Inflammatory macrophage treated with lipopolysaccharide for 1 hour (primary cell): ENCODE data around the gene ASB3.
"Not testable (repeated sequence)": the region's sequence is repeated elsewhere in the genome, so short reads cannot be mapped to it uniquely, and the experiment has no call there.

Experiments
- DNase-seq, 2 donors: peaks; one replicate each; pipeline ENCODE4 v3.0.0-alpha.2; 2020 to 2022

The ASB3 gene

GRCh38 chr2:53786705-53787613 lies at the start of gene ASB3, which contains the start of gene ERLEC1:
TSS of gene ASB3 (minus strand) at chr2:53786953. CDS start at chr2:53765572, 21,381 bp downstream.
TSS of gene ERLEC1 (plus strand) at chr2:53787044. CDS start at chr2:53787211, 167 bp downstream.
- peak; percentile 67 to 69 for DNase-seq

- not testable (repeated sequence) for DNase-seq
These were observed 43.2 kb upstream of the ASB3 start for GRCh38 chr2:53829980-53830290.

- no peak for DNase-seq
These were observed 42.7 kb upstream of the ASB3 start for GRCh38 chr2:53829273-53829979.

- DNase-seq: no peak
These were observed 41.6 kb upstream of the ASB3 start for GRCh38 chr2:53828331-53828730.

- DNase-seq: no peak
These were observed 40.8 kb upstream of the ASB3 start for GRCh38 chr2:53827398-53828175.

- no peak for DNase-seq
These were observed 40.0 kb upstream of the ASB3 start for GRCh38 chr2:53826587-53827397.

GRCh38 chr2:53826030-53826410 lies 39.3 kb upstream of the ASB3 start:
- DNase-seq: no peak

GRCh38 chr2:53823639-53824038 lies 36.9 kb upstream of the ASB3 start:
- DNase-seq: peak in 1 of 2 donors; percentile 12

- DNase-seq: no peak
These were observed 35.1 kb upstream of the ASB3 start for GRCh38 chr2:53821810-53822209.

GRCh38 chr2:53820711-53821110 lies 34.0 kb upstream of the ASB3 start:
- no peak for DNase-seq

GRCh38 chr2:53820048-53820447 lies 33.3 kb upstream of the ASB3 start:
- DNase-seq: no peak

GRCh38 chr2:53819634-53820033 lies 32.9 kb upstream of the ASB3 start:
- no peak for DNase-seq

- no peak for DNase-seq
These were observed 32.2 kb upstream of the ASB3 start for GRCh38 chr2:53818854-53819435.

- no peak for DNase-seq
These were observed 26.4 kb upstream of the ASB3 start for GRCh38 chr2:53813151-53813550.

GRCh38 chr2:53811601-53812000 lies 24.8 kb upstream of the ASB3 start:
- DNase-seq: no peak

- DNase-seq: no peak
These were observed 15.9 kb upstream of the ASB3 start for GRCh38 chr2:53802617-53803151.

- no peak for DNase-seq
These were observed 14.8 kb upstream of the ASB3 start for GRCh38 chr2:53801547-53801946.

GRCh38 chr2:53793821-53794220 lies 7.1 kb upstream of the ASB3 start:
- no peak for DNase-seq

- DNase-seq: no peak
These were observed 6.5 kb upstream of the ASB3 start for GRCh38 chr2:53793261-53793660.

- peak; percentile 30 to 64 for DNase-seq
These were observed 999 bp upstream of the ASB3 start for GRCh38 chr2:53787614-53788289.

- DNase-seq: peak in 1 of 2 donors; percentile 18
These were observed 425 bp downstream of the ASB3 start for GRCh38 chr2:53786352-53786704.
